ENCODE measurements around the gene ASB18. TPM values are rescaled to one million over a fixed set of nuclear protein-coding genes. Genes with fewer than 3 reads are reported as not detected.
"Not testable (repeated sequence)": the region's sequence is repeated elsewhere in the genome, so short reads cannot be mapped to it uniquely, and the experiment has no call there.

Gene ASB18
- total RNA-seq, 1 donor from 2014 or later: not detected

- H3K4me1 Mint-ChIP-seq: no peaks in the 10 kb centered on the region
- peaks cover 44% of the 10 kb centered on the region for H3K9me3 Mint-ChIP-seq
- peaks cover 11% of the 10 kb centered on the region for H3K36me3 Mint-ChIP-seq
- H3F3A ChIP-seq (ENCODE audit: low read depth): no peaks in the 10 kb centered on the region
- no peaks in the 10 kb centered on the region for H3K79me2 ChIP-seq (ENCODE audit: low read depth)
- no peak overlapping the region for H3K4me3 Mint-ChIP-seq
- no peak overlapping the region for H3K4me2 ChIP-seq
- no peaks in the 10 kb centered on the region for H4K20me1 ChIP-seq (ENCODE audit: low read depth)
- H3K36me3 ChIP-seq: no peaks in the 10 kb centered on the region
- TF ChIP-seq CTCF (IDR thresholded peaks at IDR 0.05) (no peak), EZH2phosphoT487 (IDR thresholded peaks at IDR 0.05) (no peak), EZH2 (IDR thresholded peaks at IDR 0.05) (no peak)
- H3K27ac Mint-ChIP-seq: no peak overlapping the region
- DNase-seq (ENCODE audit: low spot score): no peak
- no peaks in the 10 kb centered on the region for H3K4me1 ChIP-seq
- peaks cover 6% of the 10 kb centered on the region for H3K27me3 Mint-ChIP-seq (ENCODE audit: insufficient read depth, low read depth)
- H3K9ac ChIP-seq: no peak overlapping the region
- no peak overlapping the region for H3K4me3 ChIP-seq
- H3K27ac ChIP-seq: no peak overlapping the region
- no peaks in the 10 kb centered on the region for H3K9me3 ChIP-seq (ENCODE audit: low read depth)
- no peak overlapping the region for H2AFZ ChIP-seq (replicated peaks)
- H3K27me3 ChIP-seq: no peaks in the 10 kb centered on the region
These were observed 7.6 kb upstream of the ASB18 start for GRCh38 chr2:236271851-236272250.

GRCh38 chr2:236269876-236270275, 5.7 kb upstream of the ASB18 start:
- H3K4me3 Mint-ChIP-seq: not testable (repeated sequence)

GRCh38 chr2:236265675-236266074, 1.5 kb upstream of the ASB18 start:
- Mint-ChIP-seq H3K27ac (no peak overlapping the region), H3K9me3 (peaks cover 28% of the 10 kb centered on the region), H3K36me3 (peaks cover 11% of the 10 kb centered on the region), H3K4me3 (no peak overlapping the region), H3K27me3 (ENCODE audit: insufficient read depth, low read depth) (peaks cover 7% of the 10 kb centered on the region), H3K4me1 (peaks cover 5% of the 10 kb centered on the region)
- H3K4me3 ChIP-seq: no peak overlapping the region
- no peaks in the 10 kb centered on the region for H3K9me3 ChIP-seq (ENCODE audit: low read depth)
- no peak overlapping the region for H3K9ac ChIP-seq
- peaks cover 7% of the 10 kb centered on the region for H3K4me1 ChIP-seq
- no peak overlapping the region for H3K4me2 ChIP-seq
- DNase-seq (ENCODE audit: low spot score): no peak
- H3K79me2 ChIP-seq (ENCODE audit: low read depth): no peaks in the 10 kb centered on the region
- no peaks in the 10 kb centered on the region for H3F3A ChIP-seq (ENCODE audit: low read depth)
- H3K36me3 ChIP-seq: no peaks in the 10 kb centered on the region
- H2AFZ ChIP-seq (replicated peaks): no peak overlapping the region
- no peaks in the 10 kb centered on the region for H3K27me3 ChIP-seq
- TF ChIP-seq EZH2phosphoT487 (IDR thresholded peaks at IDR 0.05) (no peak), CTCF (IDR thresholded peaks at IDR 0.05) (no peak), EZH2 (IDR thresholded peaks at IDR 0.05) (no peak)
- no peaks in the 10 kb centered on the region for H4K20me1 ChIP-seq (ENCODE audit: low read depth)
- H3K27ac ChIP-seq: no peak overlapping the region

More at GRCh38 chr2:236269876-236270275, 5.7 kb upstream of the ASB18 start:
- H3K36me3 Mint-ChIP-seq: peaks cover 11% of the 10 kb centered on the region
- H3F3A ChIP-seq (ENCODE audit: low read depth); H3K4me1 ChIP-seq; H3K79me2 ChIP-seq (ENCODE audit: low read depth); H3K4me3 ChIP-seq; H3K9me3 ChIP-seq (ENCODE audit: low read depth); H4K20me1 ChIP-seq (ENCODE audit: low read depth); H3K4me2 ChIP-seq; H3K27ac Mint-ChIP-seq; H3K27me3 ChIP-seq; H3K36me3 ChIP-seq; H3K9ac ChIP-seq; H3K27me3 Mint-ChIP-seq (ENCODE audit: insufficient read depth, low read depth); DNase-seq (ENCODE audit: low spot score); H2AFZ ChIP-seq (replicated peaks); H3K4me1 Mint-ChIP-seq; H3K27ac ChIP-seq: not testable (repeated sequence)
- H3K9me3 Mint-ChIP-seq: peaks cover 41% of the 10 kb centered on the region

- peaks cover 8% of the 10 kb centered on the region for H3K4me1 Mint-ChIP-seq
- no peaks in the 10 kb centered on the region for H3F3A ChIP-seq (ENCODE audit: low read depth)
- peaks cover 7% of the 10 kb centered on the region for H3K4me1 ChIP-seq
- H3K9me3 Mint-ChIP-seq: peaks cover 3% of the 10 kb centered on the region
- no peak for TF ChIP-seq EZH2phosphoT487 (IDR thresholded peaks at IDR 0.05)
- TF ChIP-seq CTCF (IDR thresholded peaks at IDR 0.05): no peak
- no peak for TF ChIP-seq EZH2 (IDR thresholded peaks at IDR 0.05)
- no peaks in the 10 kb centered on the region for H3K9me3 ChIP-seq (ENCODE audit: low read depth)
- peaks cover 3% of the 10 kb centered on the region for H3K27me3 Mint-ChIP-seq (ENCODE audit: insufficient read depth, low read depth)
- H3K36me3 Mint-ChIP-seq: no peaks in the 10 kb centered on the region
- H3K27ac ChIP-seq: no peak overlapping the region
- no peak overlapping the region for H3K27ac Mint-ChIP-seq
- no peak overlapping the region for H2AFZ ChIP-seq (replicated peaks)
- no peak overlapping the region for H3K4me3 Mint-ChIP-seq
- no peak overlapping the region for H3K4me2 ChIP-seq
- DNase-seq (ENCODE audit: low spot score): no peak
- H3K79me2 ChIP-seq (ENCODE audit: low read depth): no peaks in the 10 kb centered on the region
- no peaks in the 10 kb centered on the region for H3K27me3 ChIP-seq
- no peak overlapping the region for H3K9ac ChIP-seq
- no peaks in the 10 kb centered on the region for H3K36me3 ChIP-seq
- no peak overlapping the region for H3K4me3 ChIP-seq
- H4K20me1 ChIP-seq (ENCODE audit: low read depth): no peaks in the 10 kb centered on the region
These were observed 2.0 kb downstream of the ASB18 start for GRCh38 chr2:236262238-236262637.

All from neural progenitor cell (in vitro differentiated cells).